Neural cell (in vitro differentiated cells): ENCODE results near the gene EFCAB11. TPM values are rescaled to one million over a fixed set of nuclear protein-coding genes. Genes with fewer than 3 reads are reported as not detected.

Experiments used
- H2AFZ ChIP-seq: fragments of 200-600, 300-800 bp; sonication (generic), shearing (Covaris generic); 2 replicates; pipeline ENCODE4 v1.6.0; 2014; ENCODE audit warnings: low read depth, mild to moderate bottlenecking, antibody characterized with exemption, low read length, moderate library complexity
- H3F3A ChIP-seq: fragments of 200-600 bp; shearing (Covaris generic); 2 replicates; pipeline ENCODE4 v1.6.1; 2016; ENCODE audit warnings: mild to moderate bottlenecking, moderate library complexity, mixed read lengths, antibody characterized with exemption, low read length; ENCODE audit not compliant: insufficient read depth, poor library complexity, severe bottlenecking
- H3K27ac ChIP-seq: fragments of 200-600, 300-800 bp; sonication (generic), shearing (Covaris generic); 2 replicates; pipeline ENCODE4 v1.5.1; 2014; ENCODE audit warnings: mild to moderate bottlenecking, low read length, moderate library complexity
- H3K27me3 ChIP-seq: fragments of 300-800, 200-600 bp; sonication (generic), shearing (Covaris generic); 2 replicates; pipeline ENCODE4 v1.6.0; 2014; ENCODE audit warnings: mild to moderate bottlenecking, low read depth, low read length, moderate library complexity; ENCODE audit not compliant: insufficient read depth
- H3K36me3 ChIP-seq: fragments of 300-800, 200-600 bp; sonication (generic), shearing (Covaris generic); 2 replicates; pipeline ENCODE4 v1.5.1; 2014; ENCODE audit warnings: mild to moderate bottlenecking, antibody characterized with exemption, low read length, moderate library complexity; ENCODE audit not compliant: insufficient read depth
- H3K4me2 ChIP-seq: fragments of 300-800, 200-600 bp; sonication (generic), shearing (Covaris generic); 2 replicates; pipeline ENCODE4 v1.6.0; 2014; ENCODE audit warnings: mild to moderate bottlenecking, low read length
- H3K4me3 ChIP-seq: fragments of 300-800, 200-600 bp; sonication (generic), shearing (Covaris generic); 2 replicates; pipeline ENCODE4 v1.5.1; 2014; ENCODE audit warnings: mild to moderate bottlenecking, low read length, moderate library complexity
- H3K79me2 ChIP-seq: fragments of 200-600 bp; shearing (Covaris generic); replicated peaks from 2 replicates; pipeline ENCODE4 v1.6.0; 2014; ENCODE audit warnings: mild to moderate bottlenecking, low read length, moderate library complexity; ENCODE audit not compliant: insufficient read depth
- H3K9ac ChIP-seq: fragments of 300-800, 200-600 bp; sonication (generic), shearing (Covaris generic); 2 replicates; pipeline ENCODE4 v1.6.1; 2016; ENCODE audit warnings: mild to moderate bottlenecking, low read length, mixed read lengths
- H3K9me2 ChIP-seq: fragments of 200-600 bp; shearing (Covaris generic); 2 replicates; pipeline ENCODE4 v1.6.1; 2016; ENCODE audit warnings: mild to moderate bottlenecking, low read length, mixed read lengths; ENCODE audit not compliant: insufficient read depth
- H3K9me3 ChIP-seq: fragments of 200-600, 300-800 bp; sonication (generic), shearing (Covaris generic); 2 replicates; pipeline ENCODE4 v1.6.1; 2016; ENCODE audit warnings: mild to moderate bottlenecking, mixed run types, low read length, moderate library complexity, mixed read lengths
- H4K20me1 ChIP-seq: fragments of 200-600 bp; shearing (Covaris generic); 2 replicates; pipeline ENCODE4 v1.6.1; 2016; ENCODE audit warnings: mild to moderate bottlenecking, mixed run types; ENCODE audit not compliant: insufficient read depth
- CTCF ChIP-seq: fragments of 450-650 bp; IDR thresholded peaks from 2 replicates; pipeline ENCODE4 v1.5.1; 2014; ENCODE audit warnings: antibody characterized with exemption, mild to moderate bottlenecking, moderate library complexity; ENCODE audit not compliant: poor library complexity, severe bottlenecking
- EP300 ChIP-seq: fragments of 450-650 bp; conservative IDR thresholded peaks from 2 replicates; pipeline ENCODE4 v1.6.1; 2014; ENCODE audit warnings: antibody characterized with exemption, mild to moderate bottlenecking, moderate library complexity; ENCODE audit not compliant: poor library complexity, severe bottlenecking
- EZH2 ChIP-seq: fragments of 200-600, 300-800 bp; shearing (Covaris generic), sonication (generic); IDR thresholded peaks from 2 replicates; pipeline ENCODE4 v1.6.1; 2014; ENCODE audit warnings: antibody characterized with exemption, low read length, borderline replicate concordance, mild to moderate bottlenecking; ENCODE audit not compliant: insufficient read depth, poor library complexity, severe bottlenecking
- MXI1 ChIP-seq: fragments of 450-650 bp; conservative IDR thresholded peaks from 2 replicates; pipeline ENCODE4 v1.6.1; 2014; ENCODE audit warnings: antibody characterized with exemption, mild to moderate bottlenecking; ENCODE audit not compliant: poor library complexity, severe bottlenecking
- POLR2AphosphoS5 ChIP-seq: IDR thresholded peaks from 2 replicates; pipeline ENCODE4 v1.6.1; 2012
- RAD21 ChIP-seq: fragments of 450-650 bp; conservative IDR thresholded peaks from 2 replicates; pipeline ENCODE4 v1.6.1; 2014; ENCODE audit warnings: antibody characterized with exemption, mild to moderate bottlenecking, moderate library complexity
- REST ChIP-seq: IDR thresholded peaks from 2 replicates; pipeline ENCODE4 v1.6.1; 2012; ENCODE audit warnings: borderline replicate concordance
- SMC3 ChIP-seq: fragments of 450-650 bp; conservative IDR thresholded peaks from 2 replicates; pipeline ENCODE4 v1.6.1; 2014; ENCODE audit warnings: antibody characterized with exemption, mild to moderate bottlenecking, moderate library complexity; ENCODE audit not compliant: poor library complexity
- polyA plus RNA-seq: library from polyadenylated mRNA; depleted of rRNA; stranded (reverse); fragments of >200 nt; gene quantifications from 2 replicates; pipeline ENCODE4 v1.2.3, GENCODE V29; 2014

EFCAB11 gene
- polyA plus RNA-seq, 1 donor from 2014 or later, result 7.9 TPM

GRCh38 chr14:89922031-89922907, 32.3 kb downstream of the EFCAB11 start:
- peak overlapping the region; percentile 15 for H3K4me3 ChIP-seq
- peak overlapping the region; percentile 82 for H3K27ac ChIP-seq
- no peaks in the 10 kb centered on the region for H4K20me1 ChIP-seq

GRCh38 chr14:89921346-89921745, 33.2 kb downstream of the EFCAB11 start:
- no peak overlapping the region for H3K4me2 ChIP-seq
- H3F3A ChIP-seq, result peaks cover 3% of the 10 kb centered on the region
- H3K27me3 ChIP-seq, result no peaks in the 10 kb centered on the region
- H3K27ac ChIP-seq, result peak overlapping the region; percentile 82
- no peak overlapping the region for H3K9ac ChIP-seq
- H3K79me2 ChIP-seq, result no peaks in the 10 kb centered on the region
- no peaks in the 10 kb centered on the region for H3K9me3 ChIP-seq
- no peak overlapping the region for H2AFZ ChIP-seq
- H3K4me3 ChIP-seq, result no peak overlapping the region
- no peaks in the 10 kb centered on the region for H3K36me3 ChIP-seq
- no peaks in the 10 kb centered on the region for H3K9me2 ChIP-seq
- no peaks in the 10 kb centered on the region for H4K20me1 ChIP-seq
- TF ChIP-seq RAD21, result no peak
- no peak for TF ChIP-seq REST
- no peak for TF ChIP-seq CTCF
- TF ChIP-seq EZH2, result no peak
- TF ChIP-seq POLR2AphosphoS5, result no peak

More at GRCh38 chr14:89922031-89922907, 32.3 kb downstream of the EFCAB11 start:
- Histone ChIP-seq H3K4me2 (peak overlapping the region; percentile 20), H3K9me3 (no peaks in the 10 kb centered on the region), H3K27me3 (no peaks in the 10 kb centered on the region), H3K36me3 (no peaks in the 10 kb centered on the region), H3K9ac (peak overlapping the region; percentile 41), H2AFZ (peak overlapping the region; percentile 12), H3K79me2 (no peaks in the 10 kb centered on the region), H3F3A (peaks cover 3% of the 10 kb centered on the region), H3K9me2 (no peaks in the 10 kb centered on the region)
- TF ChIP-seq SMC3, result no peak
- TF ChIP-seq POLR2AphosphoS5, result peak; percentile 13
- TF ChIP-seq REST, result no peak
- TF ChIP-seq CTCF, result no peak
- TF ChIP-seq EP300, result peak; percentile 75
- TF ChIP-seq MXI1, result no peak
- no peak for TF ChIP-seq RAD21
